MCF 10A (cell line): ENCODE measurements around the gene CORO1C. TPM values are rescaled to one million over a fixed set of nuclear protein-coding genes. Genes with fewer than 3 reads are reported as not detected.

Experiments
- BruUV-seq: library from RNA; stranded (reverse); fragments of 400-500 nt; replicated peaks from 2 replicates; lab custom pipeline; 2021; lab: Mats Ljungman, UMichigan
- CTCF ChIA-PET: fragments of 300-600 bp; sonication (Branson Sonifier 250); formaldehyde crosslinking; extraction: SDS; loops from one replicate; lab custom pipeline; 2021; ENCODE audit warnings: antibody characterized with exemption, inconsistent platforms; lab: Yijun Ruan, JAX
- POLR2A ChIA-PET: fragments of 300-600, 350-650 bp; sonication (Branson Sonifier 250); formaldehyde crosslinking; extraction: SDS; loops from one replicate; lab custom pipeline; 2020; ENCODE audit warnings: antibody characterized with exemption, inconsistent platforms; lab: Yijun Ruan, JAX
- DNase-seq: peaks from one replicate; pipeline ENCODE4 v3.0.0-alpha.2; 2018; ENCODE audit not compliant: unreplicated experiment
- H3K27ac Mint-ChIP-seq: one replicate; pipeline ENCODE4 v1.8.0; 2022; ENCODE audit warnings: mild to moderate bottlenecking, low read depth, mixed read lengths; ENCODE audit not compliant: unreplicated experiment
- H3K27me3 Mint-ChIP-seq: one replicate; pipeline ENCODE4 v1.8.0; 2022; ENCODE audit warnings: mixed read lengths; ENCODE audit not compliant: insufficient read depth, unreplicated experiment
- H3K36me3 Mint-ChIP-seq: one replicate; pipeline ENCODE4 v1.8.0; 2022; ENCODE audit warnings: mild to moderate bottlenecking, moderate library complexity, mixed read lengths; ENCODE audit not compliant: insufficient read depth, unreplicated experiment
- H3K4me1 Mint-ChIP-seq: one replicate; pipeline ENCODE4 v1.8.0; 2022; ENCODE audit warnings: mixed read lengths; ENCODE audit not compliant: insufficient read depth, unreplicated experiment
- H3K4me3 Mint-ChIP-seq: one replicate; pipeline ENCODE4 v1.8.0; 2022; ENCODE audit warnings: mild to moderate bottlenecking, moderate library complexity, mixed read lengths; ENCODE audit not compliant: unreplicated experiment
- H3K9me3 Mint-ChIP-seq: one replicate; pipeline ENCODE4 v1.8.0; 2022; ENCODE audit warnings: mixed read lengths; ENCODE audit not compliant: unreplicated experiment
- intact Hi-C: fragments of 100-400 bp; cut with micrococcal nuclease; formaldehyde crosslinking; loops from 2 replicates; pipeline ENCODE4 v1.14.1; 2022
- total RNA-seq: library from RNA; stranded (reverse); gene quantifications from 2 replicates; pipeline ENCODE4 v1.2.3, GENCODE V29; 2022
- TF ChIP-seq, protein P1 (sequence below): fragments of 200-600 bp; IDR thresholded peaks from one replicate; pipeline ENCODE4 v1.8.0; 2022; ENCODE audit warnings: antibody characterized with exemption, mild to moderate bottlenecking; ENCODE audit not compliant: unreplicated experiment

Gene CORO1C
- total RNA-seq, 1 experiment from 2014 or later = 130 TPM

DNA sequence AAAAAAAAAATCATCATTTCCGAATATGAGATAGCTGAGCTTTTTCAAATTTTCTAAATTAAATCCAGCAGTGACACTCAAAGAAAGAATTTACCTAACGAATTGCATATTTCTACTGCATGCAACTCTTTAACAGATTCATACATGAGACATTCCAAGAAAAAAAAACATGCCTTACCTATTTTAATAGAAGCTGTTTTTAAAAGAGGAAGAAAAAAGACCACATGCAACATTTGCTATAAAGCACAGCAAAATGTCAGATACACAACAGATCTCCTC is 18.5 kb downstream of the CORO1C start:
- CTCF ChIA-PET = interaction anchor here (1.1 kb wide), 1 partner anchor 91 kb away, joined by 3 read pairs; no protein-coding TSS in a partner anchor
- POLR2A ChIA-PET = interaction anchor here (0.9 to 2.5 kb wide), 5 partner anchors 8 to 27 kb away, joined by 5 to 7 read pairs (median 6); no protein-coding TSS in a partner anchor
- peaks cover 17% of the 10 kb centered on the region for H3K36me3 Mint-ChIP-seq
- no peak for DNase-seq
- peaks cover 6% of the 10 kb centered on the region for H3K4me1 Mint-ChIP-seq
- H3K9me3 Mint-ChIP-seq = no peaks in the 10 kb centered on the region
- no peaks in the 10 kb centered on the region for H3K27me3 Mint-ChIP-seq
- no TSS peak for BruUV-seq
- H3K4me3 Mint-ChIP-seq = no peak overlapping the region
- intact Hi-C loops = no loop called here
- TF ChIP-seq, protein P1, sequence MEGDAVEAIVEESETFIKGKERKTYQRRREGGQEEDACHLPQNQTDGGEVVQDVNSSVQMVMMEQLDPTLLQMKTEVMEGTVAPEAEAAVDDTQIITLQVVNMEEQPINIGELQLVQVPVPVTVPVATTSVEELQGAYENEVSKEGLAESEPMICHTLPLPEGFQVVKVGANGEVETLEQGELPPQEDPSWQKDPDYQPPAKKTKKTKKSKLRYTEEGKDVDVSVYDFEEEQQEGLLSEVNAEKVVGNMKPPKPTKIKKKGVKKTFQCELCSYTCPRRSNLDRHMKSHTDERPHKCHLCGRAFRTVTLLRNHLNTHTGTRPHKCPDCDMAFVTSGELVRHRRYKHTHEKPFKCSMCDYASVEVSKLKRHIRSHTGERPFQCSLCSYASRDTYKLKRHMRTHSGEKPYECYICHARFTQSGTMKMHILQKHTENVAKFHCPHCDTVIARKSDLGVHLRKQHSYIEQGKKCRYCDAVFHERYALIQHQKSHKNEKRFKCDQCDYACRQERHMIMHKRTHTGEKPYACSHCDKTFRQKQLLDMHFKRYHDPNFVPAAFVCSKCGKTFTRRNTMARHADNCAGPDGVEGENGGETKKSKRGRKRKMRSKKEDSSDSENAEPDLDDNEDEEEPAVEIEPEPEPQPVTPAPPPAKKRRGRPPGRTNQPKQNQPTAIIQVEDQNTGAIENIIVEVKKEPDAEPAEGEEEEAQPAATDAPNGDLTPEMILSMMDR = no peak
- no peak overlapping the region for H3K27ac Mint-ChIP-seq

DNA sequence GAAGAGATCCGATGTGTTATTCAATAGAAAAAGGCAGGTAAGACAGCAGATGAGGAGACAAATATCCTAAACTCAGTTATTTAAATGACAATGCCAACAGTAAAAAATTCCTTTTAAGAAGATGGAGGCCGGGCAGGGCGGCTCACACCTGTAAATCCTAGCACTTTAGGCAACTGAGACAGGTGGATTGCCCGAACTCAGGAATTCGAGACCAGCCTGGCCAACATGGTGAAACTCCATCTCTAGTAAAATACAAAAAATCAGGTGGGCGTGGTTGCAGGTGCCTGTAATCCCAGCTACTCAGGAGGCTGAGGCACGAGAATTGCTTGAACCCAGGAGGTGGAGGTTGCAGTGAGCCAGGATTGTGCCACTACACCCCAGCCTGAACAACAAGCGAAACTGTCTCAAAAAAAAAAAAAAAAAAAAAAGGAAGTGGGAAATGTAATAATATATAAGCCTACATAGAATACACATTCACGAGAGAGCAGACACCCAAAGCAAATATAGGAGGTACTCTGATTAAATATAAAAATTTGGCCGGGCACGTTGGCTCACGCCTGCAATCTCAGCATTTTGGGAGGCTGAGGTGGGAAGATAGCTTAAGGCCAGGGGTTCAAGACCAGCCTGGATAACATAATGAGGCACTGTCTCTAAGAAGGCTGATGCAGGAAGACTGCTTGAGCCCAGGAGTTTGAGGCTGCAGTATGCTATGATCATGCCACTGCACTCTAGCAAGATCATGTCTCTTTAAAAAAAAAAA is 19.0 kb downstream of the CORO1C start:
- DNase-seq = no peak
- H3K9me3 Mint-ChIP-seq = no peaks in the 10 kb centered on the region
- no peaks in the 10 kb centered on the region for H3K27me3 Mint-ChIP-seq
- no peak overlapping the region for H3K4me3 Mint-ChIP-seq
- peaks cover 6% of the 10 kb centered on the region for H3K4me1 Mint-ChIP-seq
- ChIA-PET CTCF (interaction anchor here (0.6 to 1.1 kb wide), 2 partner anchors 92 to 127 kb away, joined by 3 to 4 read pairs; no protein-coding TSS in a partner anchor), POLR2A (interaction anchor here (0.9 to 2.5 kb wide), 5 partner anchors 8 to 27 kb away, joined by 5 to 7 read pairs (median 6); no protein-coding TSS in a partner anchor)
- H3K36me3 Mint-ChIP-seq = peaks cover 21% of the 10 kb centered on the region
- no peak overlapping the region for H3K27ac Mint-ChIP-seq
- TF ChIP-seq, protein P1 = no peak
- BruUV-seq = no TSS peak
- intact Hi-C loops = no loop called here

DNA sequence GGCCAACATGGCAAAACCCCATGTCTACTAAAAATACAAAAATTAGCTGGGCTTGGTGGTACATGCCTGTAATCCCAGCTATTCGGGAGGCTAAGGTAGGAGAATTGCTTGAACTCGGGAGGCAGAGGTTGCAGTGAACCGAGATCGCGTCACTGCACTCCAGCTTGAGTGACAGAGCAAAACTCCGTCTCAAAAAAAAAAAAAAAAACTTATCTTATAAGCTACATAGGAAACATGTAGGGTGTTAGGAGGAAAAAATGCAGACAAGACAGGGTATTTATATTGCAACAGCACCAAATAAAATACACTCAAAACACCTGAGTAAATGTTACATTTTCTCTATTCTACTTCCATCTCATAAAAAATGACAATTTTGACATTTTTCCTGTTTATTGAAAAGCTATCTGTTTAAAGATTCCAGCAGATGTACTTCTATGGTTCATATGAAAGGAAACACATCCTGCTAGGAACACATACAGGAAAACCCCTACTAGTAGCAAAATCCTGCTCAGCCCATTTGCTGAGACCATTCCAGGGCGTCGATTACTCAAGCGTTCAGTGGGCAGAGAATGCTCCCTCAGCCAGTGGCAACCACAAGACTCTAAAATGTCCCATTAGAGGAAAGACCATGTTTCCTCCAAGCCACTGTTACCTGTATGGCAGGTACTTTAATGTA is 19.7 kb downstream of the CORO1C start:
- CTCF ChIA-PET = interaction anchor here (0.6 kb wide), 1 partner anchor 128 kb away, joined by 4 read pairs; no protein-coding TSS in a partner anchor
- peaks cover 20% of the 10 kb centered on the region for H3K36me3 Mint-ChIP-seq

More for the DNA sequence above, 19.7 kb downstream of the CORO1C start:
- BruUV-seq = no TSS peak
- no peak overlapping the region for H3K27ac Mint-ChIP-seq
- H3K4me3 Mint-ChIP-seq = no peak overlapping the region
- TF ChIP-seq, protein P1 = no peak
- H3K9me3 Mint-ChIP-seq = no peaks in the 10 kb centered on the region
- H3K27me3 Mint-ChIP-seq = no peaks in the 10 kb centered on the region
- intact Hi-C loops = no loop called here
- POLR2A ChIA-PET = interaction anchor here (1.7 kb wide), 1 partner anchor 10 kb away, joined by 9 read pairs; no protein-coding TSS in a partner anchor
- no peak for DNase-seq
- peaks cover 6% of the 10 kb centered on the region for H3K4me1 Mint-ChIP-seq
